HG03520 (cell line): ENCODE results near the gene ACE2.
"Not testable (repeated sequence)": the region's sequence is repeated elsewhere in the genome, so short reads cannot be mapped to it uniquely, and the experiment has no call there.

Experiments used
- ATAC-seq: cut with Tn5 transposase; IDR thresholded peaks from one replicate; pipeline ENCODE4 v1.9.1; 2021; ENCODE audit warnings: mild to moderate bottlenecking, moderate library complexity; ENCODE audit not compliant: unreplicated experiment

ACE2 gene

DNA sequence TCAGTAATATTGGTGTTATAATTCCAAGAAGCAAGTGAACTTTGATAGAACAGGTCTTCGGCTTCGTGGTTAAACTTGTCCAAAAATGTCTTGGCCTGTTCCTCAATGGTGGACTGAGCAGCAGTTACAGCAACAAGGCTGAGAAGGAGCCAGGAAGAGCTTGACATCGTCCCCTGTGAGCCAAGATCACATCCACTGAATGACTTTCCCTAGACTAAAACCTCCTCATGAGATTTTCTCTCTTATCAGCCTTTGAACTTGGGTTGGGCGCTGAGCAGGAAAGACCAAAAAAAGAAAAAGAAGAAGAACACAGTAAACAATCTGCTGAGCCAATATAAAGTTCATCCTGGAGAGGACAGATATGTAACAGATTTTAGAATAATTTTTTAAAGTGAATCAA lies at the start of gene ACE2:
Gene ACE2 (minus strand): TSS at position 216 of the 400 bp plus-strand sequence. CDS start 49 bp downstream, at position 167.
- ATAC-seq, result no peak

DNA sequence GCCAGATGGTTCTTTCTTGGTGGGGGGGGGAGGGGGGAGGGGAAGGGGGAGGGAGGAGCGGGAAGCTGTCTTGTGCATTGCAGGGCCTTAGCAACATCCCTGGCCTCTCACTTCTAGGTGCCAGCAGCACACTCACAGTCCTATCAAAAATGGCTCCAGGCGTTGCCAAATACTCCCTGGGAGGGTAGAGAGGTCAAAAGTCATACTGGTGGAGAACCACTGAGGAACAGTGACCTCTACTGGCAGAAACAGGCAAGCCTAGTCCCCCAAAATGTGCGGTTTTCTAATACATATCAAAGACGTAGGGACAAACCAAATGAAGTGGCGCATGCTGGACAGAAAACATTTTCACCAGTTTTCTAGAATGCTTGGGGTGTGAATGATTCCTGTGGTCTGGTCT lies 46.8 kb upstream of the ACE2 start:
- ATAC-seq, result not testable (repeated sequence)

DNA sequence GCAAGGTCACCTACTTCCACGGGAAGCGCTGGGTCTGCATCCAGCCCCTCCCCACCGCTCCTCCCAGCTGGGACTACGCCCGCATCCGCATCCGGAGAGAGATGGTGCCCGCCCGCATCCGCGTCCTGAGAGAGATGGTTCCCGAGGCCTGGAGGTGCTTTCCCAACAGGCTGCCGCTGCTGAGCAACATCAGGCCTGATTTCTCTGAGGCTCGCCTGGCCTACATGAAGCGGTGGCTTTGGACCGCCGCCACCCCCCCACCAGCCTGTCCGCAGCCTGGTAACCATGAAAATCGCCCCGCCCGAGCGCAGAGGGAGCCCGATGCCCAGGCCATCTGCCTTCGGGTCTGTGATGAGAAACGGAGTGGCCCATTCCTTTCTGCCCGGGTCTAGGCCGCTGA lies 45.8 kb upstream of the ACE2 start:
- no peak for ATAC-seq

DNA sequence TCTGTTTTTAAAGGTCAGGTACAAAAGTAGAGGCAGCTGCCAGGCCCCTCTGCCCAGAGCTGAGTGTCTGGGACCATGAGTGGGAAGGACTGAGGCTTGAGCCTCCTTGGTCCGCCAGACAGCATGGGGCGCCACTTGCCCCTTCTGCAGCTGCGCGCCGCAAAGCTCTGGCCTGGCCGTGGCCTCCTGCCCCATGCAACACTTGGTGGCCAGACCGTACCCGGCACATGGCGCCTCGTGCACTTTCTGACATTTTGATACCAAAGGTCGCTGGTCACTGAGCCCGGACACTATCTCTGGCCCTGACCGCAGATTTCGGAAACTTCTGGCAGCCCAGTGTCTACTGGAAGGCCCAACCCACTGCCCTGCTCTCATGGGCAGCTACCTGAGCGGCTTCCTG lies 45.3 kb upstream of the ACE2 start:
- ATAC-seq, result no peak

DNA sequence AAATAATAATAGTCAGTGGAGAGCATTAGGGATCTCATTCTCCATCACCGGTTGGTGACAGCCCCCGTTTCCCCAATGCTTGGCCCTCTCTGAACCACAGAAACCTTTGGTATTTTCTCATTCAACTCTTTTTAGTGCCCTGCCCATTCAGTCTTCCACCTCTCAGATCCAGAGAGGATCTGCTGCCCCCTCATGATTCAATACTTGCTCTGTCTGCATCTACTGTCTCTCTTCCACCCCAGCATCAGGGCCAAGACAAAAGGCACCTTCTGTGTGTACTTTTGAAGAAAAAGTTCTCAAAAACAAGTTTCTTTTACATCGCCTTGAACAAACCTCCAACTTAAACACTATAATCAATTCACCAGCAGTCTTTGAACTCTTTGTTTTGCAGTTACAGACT lies 44.5 kb upstream of the ACE2 start:
- ATAC-seq, result no peak

DNA sequence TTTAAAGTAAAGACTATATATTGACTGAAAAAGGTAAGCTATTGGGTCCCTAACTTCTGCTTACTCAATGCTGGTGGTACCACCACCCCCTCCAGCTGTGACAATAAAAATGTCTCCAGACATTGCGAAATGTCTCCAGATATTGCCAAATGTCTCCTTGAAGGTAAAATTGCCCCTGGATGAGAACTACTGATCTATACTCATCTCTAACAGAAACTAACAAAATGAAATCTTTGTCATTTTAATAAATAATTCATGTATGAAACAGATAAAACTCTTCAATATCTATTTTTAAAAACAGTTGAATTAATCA lies 43.8 kb upstream of the ACE2 start:
- ATAC-seq, result no peak

DNA sequence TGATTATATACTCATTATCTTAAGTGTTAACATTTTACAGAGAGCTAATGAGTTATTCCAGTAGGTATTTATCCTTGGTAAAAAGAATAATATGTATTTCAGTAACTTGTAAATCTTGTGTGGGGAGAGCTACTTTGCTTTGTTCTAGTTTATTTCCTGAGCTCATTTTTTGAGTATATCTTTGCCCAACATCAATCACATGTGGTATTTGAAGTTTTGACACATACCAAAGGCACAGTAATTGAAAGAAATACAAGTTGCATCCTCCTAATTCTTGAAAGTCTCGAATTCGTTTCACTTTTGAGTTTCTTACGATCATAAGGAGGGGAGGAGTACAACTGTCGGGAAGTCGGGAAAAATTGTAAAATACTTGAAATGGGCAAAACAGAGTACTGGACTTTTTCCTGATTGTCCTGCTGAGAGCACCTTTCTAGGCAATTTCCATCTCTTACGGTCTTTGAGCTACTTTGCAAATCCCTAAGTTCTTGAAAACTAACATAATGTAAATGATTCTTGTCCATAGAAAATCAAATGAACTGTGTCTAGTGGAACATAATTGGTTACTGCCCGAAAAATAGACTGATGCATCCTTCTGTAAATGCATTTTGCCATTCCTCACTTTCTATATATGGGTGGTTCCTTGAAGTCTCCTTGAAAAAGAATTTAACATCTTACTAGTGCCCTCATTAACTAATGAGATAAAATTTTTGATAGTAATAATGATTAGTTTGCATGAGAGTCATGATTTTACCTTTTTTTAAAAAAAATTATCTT lies 43.2 kb upstream of the ACE2 start:
- no peak for ATAC-seq

DNA sequence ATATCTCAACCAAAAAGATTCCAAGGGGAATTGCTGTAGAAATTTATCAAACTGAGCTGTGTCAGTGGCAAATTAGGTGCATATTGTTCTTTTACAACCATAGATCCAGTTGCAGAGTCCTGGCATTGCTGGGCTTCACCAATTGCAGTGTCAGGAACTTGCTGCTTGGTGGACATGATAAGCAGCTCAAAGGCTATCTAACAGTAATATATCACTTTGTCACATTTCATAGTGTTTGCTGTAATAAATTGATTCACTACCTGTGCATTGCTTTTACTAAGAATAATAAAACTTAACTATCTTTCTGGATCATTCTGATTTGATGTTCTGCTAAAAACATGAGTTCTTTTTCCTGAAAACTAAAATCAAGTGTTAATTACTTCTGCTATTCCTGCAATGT lies 30.9 kb upstream of the ACE2 start:
- ATAC-seq, result no peak

DNA sequence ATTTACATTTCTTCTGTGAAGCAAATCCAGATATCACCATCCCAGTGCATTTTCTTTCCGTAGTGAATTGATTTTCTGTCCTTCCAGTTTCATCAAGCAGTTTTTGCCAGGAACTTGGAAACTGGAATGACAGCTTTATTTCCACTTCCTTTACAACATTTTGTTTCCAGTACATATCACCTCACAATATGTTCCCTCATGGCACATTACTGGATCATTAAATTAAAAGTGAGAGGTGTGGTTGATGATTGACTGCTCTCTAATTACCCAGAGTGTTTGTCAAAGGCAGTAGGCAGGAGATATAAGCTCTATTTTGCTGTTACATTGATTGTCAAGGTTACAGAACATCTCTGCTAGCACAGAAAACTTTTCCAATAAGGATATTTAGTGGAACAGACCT lies 22.3 kb upstream of the ACE2 start:
- no peak for ATAC-seq

DNA sequence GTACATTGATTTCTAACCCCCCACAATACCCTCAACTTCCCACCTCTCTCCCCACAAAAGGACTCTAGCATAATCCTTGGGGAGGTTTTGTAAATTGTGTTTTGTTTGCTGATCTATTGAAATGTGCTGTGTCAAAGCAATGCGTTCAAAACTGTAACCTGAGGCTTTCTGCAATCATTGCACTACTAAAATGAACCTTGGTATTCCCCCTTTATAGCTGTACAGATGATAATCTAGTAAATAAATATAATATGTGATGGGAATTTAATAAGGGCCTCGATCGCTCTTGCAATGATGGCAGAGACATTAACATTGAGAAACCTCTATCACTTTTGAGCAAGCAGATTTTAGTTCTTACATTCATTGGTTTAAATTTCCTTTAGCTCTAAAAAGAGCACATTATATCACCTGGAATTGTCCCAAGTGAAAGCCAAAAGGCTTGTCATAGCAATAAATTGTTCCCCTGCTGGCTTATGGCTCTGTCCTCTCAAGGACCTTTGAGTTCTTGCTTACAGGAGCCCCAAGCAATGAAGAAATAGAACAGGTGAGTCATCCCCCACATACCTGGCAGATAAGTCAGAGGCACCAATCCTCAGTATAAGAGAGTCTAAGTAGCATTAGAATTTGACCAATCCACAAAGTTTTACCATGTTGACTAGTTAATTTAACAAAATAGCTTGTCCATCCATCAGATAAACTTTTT lies 18.4 kb upstream of the ACE2 start:
- no peak for ATAC-seq

DNA sequence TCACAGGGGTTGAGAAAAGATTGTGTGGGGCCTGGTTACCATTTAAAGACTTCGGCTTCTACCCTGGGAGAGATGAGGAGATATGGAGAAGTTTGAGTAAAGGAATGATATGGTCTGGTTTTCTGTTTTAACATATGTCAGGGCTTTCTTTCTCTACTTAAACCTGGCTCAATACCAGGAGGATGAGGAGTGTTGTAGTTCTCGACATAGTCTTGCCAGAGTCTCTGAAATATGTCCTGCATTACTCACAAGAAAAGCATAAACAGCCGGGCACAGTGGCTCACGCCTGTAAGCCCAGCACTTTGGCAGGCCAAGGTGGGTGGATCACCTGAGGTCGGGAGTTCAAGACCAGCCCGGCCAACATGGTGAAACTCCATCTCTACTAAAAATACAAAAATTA lies 16.4 kb upstream of the ACE2 start:
- no peak for ATAC-seq

DNA sequence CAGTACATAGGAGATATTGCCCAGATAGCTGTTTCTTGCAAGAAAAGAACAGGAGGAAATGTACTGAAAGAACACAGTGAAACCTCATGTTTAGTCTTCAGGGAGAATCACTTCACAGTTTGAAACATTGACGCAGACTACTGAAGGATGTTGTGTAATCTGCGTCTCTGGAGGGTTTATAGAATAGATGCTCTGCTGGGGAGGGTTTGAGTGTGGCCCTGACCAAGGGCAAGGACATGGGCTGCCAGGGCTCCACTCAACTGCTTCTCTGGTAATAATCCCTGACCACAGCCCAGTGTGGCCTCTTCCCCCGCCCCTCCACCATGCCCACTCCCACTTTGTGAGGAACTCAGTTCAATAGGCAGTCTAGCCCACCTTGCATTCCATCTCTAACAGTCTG lies 15.8 kb upstream of the ACE2 start:
- no peak for ATAC-seq

DNA sequence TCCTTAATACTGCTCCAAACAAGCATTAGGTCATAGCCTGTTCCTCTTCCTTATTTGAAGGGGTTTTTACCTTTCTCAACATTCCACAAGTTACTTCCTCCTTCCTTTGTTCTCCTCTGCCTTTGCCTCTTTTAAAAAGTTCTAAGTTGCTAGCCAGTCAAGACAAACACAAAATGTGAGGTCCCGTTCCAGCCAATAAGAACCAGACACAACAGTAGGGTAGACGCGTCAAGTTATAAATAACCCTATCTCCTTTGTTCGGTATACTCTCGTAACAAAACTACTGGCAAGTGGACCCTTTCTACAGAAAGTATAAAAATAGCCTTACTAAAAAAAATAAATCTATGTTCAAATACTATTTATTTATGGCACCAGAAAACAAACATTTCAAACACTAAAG lies 6.3 kb upstream of the ACE2 start:
- no peak for ATAC-seq

DNA sequence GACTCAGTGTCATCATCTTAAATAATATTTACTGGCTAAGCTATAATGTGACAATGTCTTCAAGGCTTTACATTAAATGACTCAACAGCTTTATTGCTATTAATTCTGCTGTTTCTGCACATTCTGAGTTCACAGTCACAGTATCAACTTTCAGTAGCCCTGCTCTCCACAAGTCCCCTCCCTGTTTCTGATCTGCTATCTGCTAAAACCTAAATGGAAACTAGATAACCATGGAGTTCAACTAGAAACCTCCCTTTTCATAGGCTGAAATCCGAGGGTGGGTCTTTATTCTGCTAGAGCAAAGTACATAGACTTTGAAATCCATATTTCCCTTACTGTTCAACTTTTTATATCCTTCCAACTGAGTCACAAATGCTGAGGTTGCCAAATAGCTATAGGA lies 5.4 kb upstream of the ACE2 start:
- ATAC-seq, result no peak

DNA sequence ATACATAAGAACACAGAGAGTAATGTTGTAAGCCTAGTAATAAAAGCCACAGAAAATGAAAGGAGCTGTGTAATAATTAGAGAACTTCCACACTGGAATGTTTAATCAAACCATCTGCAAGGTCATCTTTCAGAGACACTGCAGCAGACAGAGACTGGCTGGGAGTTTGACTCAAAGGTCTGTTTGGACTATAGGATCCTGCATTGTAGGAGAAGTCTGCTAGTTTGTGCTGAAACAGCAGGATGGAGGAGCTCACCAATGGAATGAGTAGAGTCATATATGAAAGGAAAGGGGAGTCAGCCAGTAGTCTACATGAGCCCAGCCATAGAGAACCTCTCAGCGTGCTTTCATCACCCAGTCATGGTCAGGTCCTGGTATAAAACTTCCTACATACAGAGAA lies 4.5 kb upstream of the ACE2 start:
- no peak for ATAC-seq

DNA sequence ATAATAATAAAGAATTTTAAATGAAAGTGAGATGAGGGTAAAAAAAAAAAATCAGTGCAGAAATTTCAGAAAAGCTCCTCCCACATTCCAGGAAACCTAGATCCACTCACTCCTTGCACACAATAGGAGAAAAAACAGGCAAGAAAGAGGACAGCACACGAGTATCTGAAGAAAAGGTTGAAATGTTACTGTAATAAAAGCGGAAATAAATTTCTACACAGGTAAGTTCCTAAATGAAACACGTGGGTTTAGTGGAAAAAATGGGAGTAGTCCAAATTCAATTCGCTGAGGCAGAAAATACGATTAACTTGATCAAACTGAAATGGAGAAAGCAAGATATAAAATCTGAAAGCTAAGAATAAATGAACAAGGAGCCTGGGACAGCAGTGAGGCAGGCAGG lies 2.0 kb upstream of the ACE2 start:
- no peak for ATAC-seq

DNA sequence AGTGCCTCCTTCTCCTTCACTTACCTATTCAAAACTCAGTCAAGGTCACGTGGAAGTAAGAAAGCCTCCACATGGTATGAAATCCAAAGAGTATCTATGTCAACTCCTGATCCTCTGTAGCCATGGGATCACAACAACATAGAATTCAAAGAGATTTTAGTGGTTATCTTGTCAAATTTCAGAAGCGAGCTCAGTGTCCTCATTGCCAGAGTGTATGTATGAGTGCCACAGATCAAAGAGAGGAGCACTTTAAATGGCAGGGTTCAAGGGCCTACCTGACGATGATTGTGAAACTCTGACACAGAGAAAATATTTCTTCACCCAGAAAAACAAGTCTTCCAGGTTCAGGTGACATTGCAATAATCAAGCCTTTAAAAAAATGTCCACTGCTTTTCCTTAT lies 1.2 kb upstream of the ACE2 start:
- no peak for ATAC-seq

DNA sequence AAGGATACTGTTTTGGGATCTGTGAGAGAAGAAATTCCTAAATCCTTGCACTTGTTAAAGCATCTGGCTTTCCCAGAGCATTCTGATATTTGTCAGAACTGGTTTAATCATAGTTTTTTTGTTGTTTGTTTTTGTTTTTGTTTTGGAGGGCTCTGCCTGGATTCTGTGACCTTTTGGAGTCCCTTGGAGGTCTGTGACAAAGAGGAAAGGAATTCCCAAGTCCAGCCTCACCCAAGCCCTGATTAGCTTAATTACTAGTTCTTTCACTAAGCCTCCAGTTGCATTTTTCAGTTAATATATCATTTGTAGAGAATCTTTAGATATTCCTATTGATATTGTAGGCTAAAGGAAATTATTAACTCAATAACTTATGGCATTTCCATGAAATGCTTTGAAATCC lies 711 bp downstream of the ACE2 start:
- ATAC-seq, result no peak

DNA sequence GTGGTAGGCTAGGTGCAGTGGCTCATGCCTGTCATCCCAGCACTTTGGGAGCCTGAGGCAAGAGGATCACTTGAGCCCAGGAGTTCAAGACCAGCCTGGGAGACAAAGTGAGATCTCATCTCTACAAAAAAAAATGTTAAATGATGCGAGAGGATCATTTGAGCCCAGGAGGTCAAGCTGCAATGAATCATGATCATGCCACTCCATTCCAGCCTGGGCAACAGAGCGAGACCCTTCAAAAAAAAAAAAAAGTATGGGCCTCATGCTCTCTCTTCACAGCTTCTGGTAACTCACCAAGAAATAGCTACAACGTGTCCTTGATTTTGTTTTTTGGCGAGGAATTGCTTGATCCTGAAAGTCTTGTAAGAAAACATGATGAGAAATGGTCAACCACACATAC lies 1.3 kb downstream of the ACE2 start:
- no peak for ATAC-seq

DNA sequence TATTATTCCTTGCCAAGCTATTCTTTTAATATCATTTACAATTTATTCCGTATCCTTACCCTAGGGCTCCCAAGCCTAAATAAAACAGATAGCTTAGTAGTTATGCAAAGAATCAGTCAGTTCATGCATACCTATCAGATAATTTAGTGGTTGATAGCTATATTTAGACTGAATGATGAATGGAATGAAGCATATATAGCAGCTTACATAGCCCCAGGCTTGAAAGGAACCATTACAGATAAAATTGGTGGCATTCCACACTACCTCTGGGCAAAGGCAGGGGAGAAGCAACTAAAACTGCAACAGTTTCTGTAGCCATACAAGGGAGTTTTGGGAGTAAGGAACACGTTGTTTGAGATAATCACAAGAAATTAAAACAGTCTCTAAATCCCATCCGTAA lies 2.7 kb downstream of the ACE2 start:
- ATAC-seq, result no peak

DNA sequence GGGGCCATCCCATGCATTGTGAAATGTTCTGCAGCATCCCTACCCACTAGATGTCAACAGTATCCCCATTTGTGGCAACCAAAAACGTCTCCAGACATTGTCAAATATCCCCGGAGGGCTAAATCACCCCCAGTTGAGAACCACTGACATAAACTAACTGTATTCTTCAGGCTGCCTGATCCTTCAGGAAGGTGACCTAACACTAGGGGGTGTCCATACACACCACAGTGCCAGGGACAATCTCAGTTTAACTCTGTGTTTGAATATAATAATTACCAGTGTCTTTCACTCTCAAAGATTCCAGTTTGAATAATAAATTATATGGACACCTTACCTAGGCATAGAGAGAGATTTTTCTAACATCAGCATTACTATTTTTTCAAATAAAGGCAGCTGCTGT lies 6.4 kb downstream of the ACE2 start:
- ATAC-seq, result no peak

DNA sequence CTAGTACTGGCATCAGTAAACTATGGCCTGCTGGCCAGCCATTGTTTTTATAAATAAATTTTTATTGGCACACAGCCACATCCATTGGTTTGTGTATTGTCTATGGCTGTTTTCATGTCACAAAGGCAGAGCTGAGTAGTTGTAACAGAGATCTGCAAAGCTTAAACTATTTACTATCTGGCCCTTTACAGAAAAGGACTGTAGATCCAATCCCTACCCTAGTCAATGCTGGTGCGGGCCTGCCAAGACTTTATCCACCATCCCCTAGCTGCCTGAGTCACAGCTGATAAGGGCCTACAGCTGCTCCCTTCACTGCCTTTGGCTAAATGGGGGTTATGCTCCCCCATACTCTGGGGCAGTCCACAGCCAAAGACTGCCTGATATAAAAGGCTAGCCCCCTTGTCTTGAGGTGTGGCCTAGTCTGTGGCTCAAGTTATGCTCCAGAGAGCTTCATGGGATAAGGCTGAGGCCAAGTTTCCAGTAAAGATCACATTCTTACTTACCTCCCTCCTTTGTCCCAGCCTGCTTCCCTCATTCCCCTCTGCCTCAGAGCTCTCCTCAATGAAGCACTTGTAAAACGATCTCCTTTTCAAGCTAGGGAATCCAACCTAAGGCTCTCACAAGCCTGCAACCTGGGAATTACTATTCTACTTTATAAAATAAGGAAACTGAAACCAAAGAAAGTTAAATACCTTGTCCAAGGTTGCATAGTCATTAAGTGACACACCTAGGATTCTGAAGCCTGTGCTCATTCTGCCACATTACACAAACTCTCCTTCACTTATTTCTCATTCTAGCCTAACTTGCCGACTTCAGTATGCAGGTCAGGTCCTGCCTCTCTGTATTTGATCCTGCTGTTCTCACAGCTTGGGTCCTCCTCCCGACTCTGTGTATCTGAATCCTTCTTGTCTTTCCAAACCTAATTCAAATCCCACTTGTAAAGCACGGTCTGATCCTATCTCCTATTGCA lies 20.7 kb downstream of the ACE2 start:
- ATAC-seq, result no peak
